Measurements from ENCODE around the gene FLYWCH1.
A peak's percentile ranks its signal among the peaks of the same experiment; 100 is the strongest.

FLYWCH1 gene

DNA sequence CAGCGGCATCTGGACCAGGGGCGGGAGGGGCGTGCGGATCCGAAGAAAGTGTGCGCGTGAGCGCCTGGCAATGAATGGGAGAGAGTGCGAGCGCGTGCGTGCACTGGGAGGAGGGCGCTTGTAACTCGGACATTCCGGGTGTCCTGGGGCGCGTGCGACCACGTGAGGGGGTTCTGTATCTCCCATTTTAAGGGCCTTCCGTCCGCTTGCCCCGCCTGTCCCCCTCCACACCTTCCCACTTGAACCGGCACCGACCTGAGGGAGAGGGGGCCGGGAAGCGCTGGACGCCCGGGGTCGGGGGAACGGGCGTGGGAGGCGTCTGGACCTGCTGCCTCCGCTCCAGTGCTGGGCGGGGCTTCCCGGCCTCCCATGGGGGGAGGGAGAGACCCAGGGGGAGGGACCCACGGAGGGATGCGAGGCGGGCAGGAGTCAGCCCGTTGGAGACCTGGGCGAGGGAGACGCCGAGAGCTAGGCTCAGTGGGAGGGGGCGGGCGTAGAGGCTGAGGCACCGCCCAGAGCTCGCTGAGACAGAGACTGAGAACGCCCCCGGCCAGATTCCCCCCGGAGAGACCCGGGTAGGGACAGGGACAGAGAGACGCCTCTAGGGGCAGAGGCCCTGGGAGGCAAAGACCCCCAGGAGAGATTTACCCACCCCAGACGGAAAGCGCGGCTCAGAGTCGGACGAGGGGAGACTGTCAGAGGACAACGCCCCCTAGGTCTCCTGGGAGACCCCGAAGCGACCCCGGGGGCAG, 52.2 kb downstream of the FLYWCH1 start, which contains the start of gene KREMEN2:
Gene KREMEN2 (plus strand): TSS at position 553 of the 752 bp plus-strand sequence. CDS start 246 bp downstream, outside the sequence.
- ATAC-seq: peak; percentile 36
- no peak for TF ChIP-seq ZNF565 (CRISPR knock-in tag; conservative IDR thresholded peaks at IDR 0.05; ENCODE audit: low read depth)
- no peak for TF ChIP-seq PATZ1 (CRISPR knock-in tag; IDR thresholded peaks at IDR 0.05; ENCODE audit: borderline replicate concordance)
- TF ChIP-seq ZFP3 (CRISPR knock-in tag; IDR thresholded peaks at IDR 0.05): no peak
- TF ChIP-seq RARB (CRISPR knock-in tag; IDR thresholded peaks at IDR 0.05): no peak
- no peak for TF ChIP-seq TOX (CRISPR knock-in tag; IDR thresholded peaks at IDR 0.05; ENCODE audit: borderline replicate concordance)
- no peak for TF ChIP-seq GLIS3 (CRISPR knock-in tag; IDR thresholded peaks at IDR 0.05)
- TF ChIP-seq, protein P1, sequence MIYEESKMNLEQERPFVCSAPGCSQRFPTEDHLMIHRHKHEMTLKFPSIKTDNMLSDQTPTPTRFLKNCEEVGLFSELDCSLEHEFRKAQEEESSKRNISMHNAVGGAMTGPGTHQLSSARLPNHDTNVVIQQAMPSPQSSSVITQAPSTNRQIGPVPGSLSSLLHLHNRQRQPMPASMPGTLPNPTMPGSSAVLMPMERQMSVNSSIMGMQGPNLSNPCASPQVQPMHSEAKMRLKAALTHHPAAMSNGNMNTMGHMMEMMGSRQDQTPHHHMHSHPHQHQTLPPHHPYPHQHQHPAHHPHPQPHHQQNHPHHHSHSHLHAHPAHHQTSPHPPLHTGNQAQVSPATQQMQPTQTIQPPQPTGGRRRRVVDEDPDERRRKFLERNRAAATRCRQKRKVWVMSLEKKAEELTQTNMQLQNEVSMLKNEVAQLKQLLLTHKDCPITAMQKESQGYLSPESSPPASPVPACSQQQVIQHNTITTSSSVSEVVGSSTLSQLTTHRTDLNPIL (CRISPR knock-in tag; IDR thresholded peaks at IDR 0.05; ENCODE audit: low read depth): no peak
- no peak for TF ChIP-seq PPARA (CRISPR knock-in tag; IDR thresholded peaks at IDR 0.05; ENCODE audit: borderline replicate concordance)
- no peak for TF ChIP-seq ARNTL (CRISPR knock-in tag; IDR thresholded peaks at IDR 0.05; ENCODE audit: borderline replicate concordance, low read depth)
- no peak for TF ChIP-seq ZNF70 (CRISPR knock-in tag; IDR thresholded peaks at IDR 0.05)
- no peak for TF ChIP-seq CSDC2 (CRISPR knock-in tag; IDR thresholded peaks at IDR 0.05)
- TF ChIP-seq TCF4 (CRISPR knock-in tag; IDR thresholded peaks at IDR 0.05; ENCODE audit: borderline replicate concordance): no peak
- no peak for TF ChIP-seq ZC3H10 (CRISPR knock-in tag; IDR thresholded peaks at IDR 0.05)
- no peak for TF ChIP-seq OSR1 (CRISPR knock-in tag; IDR thresholded peaks at IDR 0.05)
- TF ChIP-seq TSHZ2 (CRISPR knock-in tag; IDR thresholded peaks at IDR 0.05): no peak
- TF ChIP-seq BACH2 (CRISPR knock-in tag; IDR thresholded peaks at IDR 0.05; ENCODE audit: borderline replicate concordance): no peak
- TF ChIP-seq ISL1 (CRISPR knock-in tag; IDR thresholded peaks at IDR 0.05): no peak
- no peak for TF ChIP-seq ZFP30 (CRISPR knock-in tag; IDR thresholded peaks at IDR 0.05)

GRCh38 chr16:2964475-2965336, 53.0 kb downstream of the FLYWCH1 start:
- no peak for TF ChIP-seq GLIS3 (CRISPR knock-in tag; IDR thresholded peaks at IDR 0.05)
- no peak for TF ChIP-seq SNAI2 (CRISPR knock-in tag; IDR thresholded peaks at IDR 0.05)
- TF ChIP-seq RARB (CRISPR knock-in tag; IDR thresholded peaks at IDR 0.05): no peak
- TF ChIP-seq BACH2 (CRISPR knock-in tag; IDR thresholded peaks at IDR 0.05; ENCODE audit: borderline replicate concordance): no peak
- TF ChIP-seq, protein P2, sequence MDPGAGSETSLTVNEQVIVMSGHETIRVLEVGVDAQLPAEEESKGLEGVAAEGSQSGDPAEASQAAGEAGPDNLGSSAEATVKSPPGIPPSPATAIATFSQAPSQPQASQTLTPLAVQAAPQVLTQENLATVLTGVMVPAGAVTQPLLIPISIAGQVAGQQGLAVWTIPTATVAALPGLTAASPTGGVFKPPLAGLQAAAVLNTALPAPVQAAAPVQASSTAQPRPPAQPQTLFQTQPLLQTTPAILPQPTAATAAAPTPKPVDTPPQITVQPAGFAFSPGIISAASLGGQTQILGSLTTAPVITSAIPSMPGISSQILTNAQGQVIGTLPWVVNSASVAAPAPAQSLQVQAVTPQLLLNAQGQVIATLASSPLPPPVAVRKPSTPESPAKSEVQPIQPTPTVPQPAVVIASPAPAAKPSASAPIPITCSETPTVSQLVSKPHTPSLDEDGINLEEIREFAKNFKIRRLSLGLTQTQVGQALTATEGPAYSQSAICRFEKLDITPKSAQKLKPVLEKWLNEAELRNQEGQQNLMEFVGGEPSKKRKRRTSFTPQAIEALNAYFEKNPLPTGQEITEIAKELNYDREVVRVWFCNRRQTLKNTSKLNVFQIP (CRISPR knock-in tag; IDR thresholded peaks at IDR 0.05; ENCODE audit: borderline replicate concordance, low read depth): no peak

More at GRCh38 chr16:2964475-2965336, 53.0 kb downstream of the FLYWCH1 start:
- peak; percentile 22 for ATAC-seq
